Activated naive CD4-positive, alpha-beta T cell treated with anti-CD3 and anti-CD28 coated beads, Interleukin-2, amount 50 U/mL, for 72 hours (primary cell): Measurements from ENCODE around the gene C16orf92. TPM values are rescaled to one million over a fixed set of nuclear protein-coding genes. Genes with fewer than 3 reads are reported as not detected.

Source experiments
- ATAC-seq, 2 donors: fragments of 150-1000 bp; cut with Tn5 transposase; 2 replicates each; pipeline ENCODE4 v1.10.0; 2021; ENCODE audit warnings: mild to moderate bottlenecking in 2 of 2, moderate library complexity in 2 of 2
- DNase-seq, 2 donors: peaks; one replicate each; pipeline ENCODE4 v3.0.0; 2021 to 2022; ENCODE audit warnings: low spot score in 2 of 2
- H3K27ac Mint-ChIP-seq, 2 donors: one replicate each; pipeline ENCODE4 v1.8.0; 2022; ENCODE audit warnings: mild to moderate bottlenecking in 2 of 2, mixed read lengths in 2 of 2
- H3K36me3 Mint-ChIP-seq, 2 donors: one replicate each; pipeline ENCODE4 v1.8.0; 2022; ENCODE audit warnings: mixed read lengths in 2 of 2
- H3K9me3 Mint-ChIP-seq, 2 donors: one replicate each; pipeline ENCODE4 v1.8.0; 2022; ENCODE audit warnings: mixed read lengths in 2 of 2
- total RNA-seq, 2 donors: library from RNA; stranded (reverse); gene quantifications; one replicate each; pipeline ENCODE4 v1.2.3, GENCODE V29; 2022

Gene C16orf92
- total RNA-seq, 2 donors from 2014 or later: not detected

DNA sequence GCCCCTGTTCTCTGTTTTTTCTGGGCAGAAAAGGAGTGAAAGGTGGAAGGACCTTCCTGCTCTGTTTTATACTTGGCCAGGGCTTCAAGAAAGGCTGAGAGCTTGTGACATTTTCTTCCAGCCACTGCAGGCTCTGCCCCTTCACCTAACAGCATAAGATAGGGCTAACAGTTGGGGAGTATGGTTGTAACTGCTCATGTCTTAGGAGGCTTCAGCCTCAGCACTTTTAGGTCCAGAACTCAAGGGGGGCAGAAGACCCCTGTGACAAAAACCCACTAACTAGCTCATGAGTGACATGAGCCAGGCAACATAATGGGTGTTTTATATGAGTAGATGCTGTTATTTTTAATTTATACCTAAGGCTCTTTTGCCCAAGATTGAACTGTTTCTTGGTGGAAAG is 47.5 kb downstream of the C16orf92 start:
- H3K36me3 Mint-ChIP-seq: peaks cover 34 to 45% of the 10 kb centered on the region in 2 donors
- ATAC-seq: no peak
- H3K27ac Mint-ChIP-seq: peak overlapping the region in 1 of 2 donors; percentile 65
- DNase-seq: no peak
- H3K9me3 Mint-ChIP-seq: no peaks in the 10 kb centered on the region

Other genes with a start within 250 kb of the C16orf92 start
- gene ZG16, start 244.9 kb upstream of the C16orf92 start, total RNA-seq: not detected
- gene KIF22, start 232.4 kb upstream of the C16orf92 start, total RNA-seq: 100 to 1,000 TPM; 151 to 268 TPM
- gene MAZ, start 216.7 kb upstream of the C16orf92 start, total RNA-seq: 100 to 1,000 TPM; 285 to 386 TPM
- 1 to 10 TPM; 1.4 to 5.9 TPM for gene PRRT2, start 211.0 kb upstream of the C16orf92 start, total RNA-seq
- gene PAGR1, start 207.0 kb upstream of the C16orf92 start, total RNA-seq: 10 to 100 TPM; 20.2 to 40.0 TPM
- gene MVP, start 202.7 kb upstream of the C16orf92 start, total RNA-seq: 100 to 1,000 TPM in 1 of 2 donors, 10 to 100 TPM in 1; 77.6 to 168 TPM
- gene CDIPT, start 160.0 kb upstream of the C16orf92 start, total RNA-seq: 10 to 100 TPM; 39.4 to 40.6 TPM
- gene SEZ6L2, start 123.6 kb upstream of the C16orf92 start, total RNA-seq: 1 to 10 TPM in 1 of 2 donors, under 1 TPM in 1; 0.35 to 1.3 TPM
- 1 to 10 TPM; 1.4 to 3.8 TPM for gene ASPHD1, start 122.7 kb upstream of the C16orf92 start, total RNA-seq
- gene KCTD13, start 97.0 kb upstream of the C16orf92 start, total RNA-seq: 10 to 100 TPM; 37.1 to 55.5 TPM
- 10 to 100 TPM; 52.5 to 63.8 TPM for gene TMEM219, start 61.1 kb upstream of the C16orf92 start, total RNA-seq
- gene TAOK2, start 49.3 kb upstream of the C16orf92 start, total RNA-seq: 10 to 100 TPM; 29.6 to 52.7 TPM
- gene HIRIP3, start 27.6 kb upstream of the C16orf92 start, total RNA-seq: 10 to 100 TPM; 30.1 to 38.7 TPM
- gene INO80E, start 27.0 kb upstream of the C16orf92 start, total RNA-seq: 10 to 100 TPM; 85.3 to 90.7 TPM
- gene DOC2A, start 12.2 kb upstream of the C16orf92 start, total RNA-seq: 1 to 10 TPM in 1 of 2 donors, under 1 TPM in 1; 0.80 to 2.0 TPM
- 10 to 100 TPM in 1 of 2 donors, 1 to 10 TPM in 1; 3.4 to 14.1 TPM for gene TLCD3B, start 8.1 kb downstream of the C16orf92 start, total RNA-seq
- 1,000 to 10,000 TPM; 1,322 to 2,822 TPM for gene ALDOA, start 42.6 kb downstream of the C16orf92 start, total RNA-seq
- 100 to 1,000 TPM; 130 to 136 TPM for gene PPP4C, start 52.8 kb downstream of the C16orf92 start, total RNA-seq
- 1 to 10 TPM; 3.9 to 5.7 TPM for gene TBX6, start 68.7 kb downstream of the C16orf92 start, total RNA-seq
- gene YPEL3, start 73.0 kb downstream of the C16orf92 start, total RNA-seq: 100 to 1,000 TPM in 1 of 2 donors, 10 to 100 TPM in 1; 24.0 to 112 TPM
- gene GDPD3, start 90.3 kb downstream of the C16orf92 start, total RNA-seq: 10 to 100 TPM; 16.7 to 25.8 TPM
- 100 to 1,000 TPM in 1 of 2 donors, 10 to 100 TPM in 1; 81.0 to 126 TPM for gene MAPK3, start 100.0 kb downstream of the C16orf92 start, total RNA-seq
- gene CORO1A, start 160.4 kb downstream of the C16orf92 start, total RNA-seq: 1,000 to 10,000 TPM in 1 of 2 donors, 100 to 1,000 TPM in 1; 672 to 1,124 TPM
- gene BOLA2B, start 170.5 kb downstream of the C16orf92 start, total RNA-seq: 100 to 1,000 TPM; 158 to 173 TPM
- 10 to 100 TPM; 46.4 to 84.7 TPM for gene SLX1A, start 170.7 kb downstream of the C16orf92 start, total RNA-seq
- 10 to 100 TPM; 18.0 to 31.9 TPM for gene SULT1A3, start 176.1 kb downstream of the C16orf92 start, total RNA-seq
- gene NPIPB13, start 225.3 kb downstream of the C16orf92 start, total RNA-seq: 10 to 100 TPM; 16.4 to 23.5 TPM